Measurements from ENCODE around the gene CCDC102B.
A peak's percentile ranks its signal among the peaks of the same experiment; 100 is the strongest.
"Not testable (repeated sequence)": the region's sequence is repeated elsewhere in the genome, so short reads cannot be mapped to it uniquely, and the experiment has no call there.

The CCDC102B gene

GRCh38 chr18:68841301-68841700 is 43.4 kb downstream of the CCDC102B start:
- peak overlapping the region; percentile 63 for H3K27ac Mint-ChIP-seq
- no peaks in the 10 kb centered on the region for H3K9me3 Mint-ChIP-seq
- H3K4me1 Mint-ChIP-seq (ENCODE audit: low read depth) = peaks cover 42% of the 10 kb centered on the region
- intact Hi-C loops (cut with micrococcal nuclease) = no loop called here
- H3K36me3 Mint-ChIP-seq (ENCODE audit: low read depth) = no peaks in the 10 kb centered on the region
- H3K27me3 Mint-ChIP-seq = no peaks in the 10 kb centered on the region
- no peak overlapping the region for H3K4me3 Mint-ChIP-seq

GRCh38 chr18:68842951-68843350 is 45.1 kb downstream of the CCDC102B start:
- Mint-ChIP-seq H3K27ac (no peak overlapping the region), H3K4me1 (ENCODE audit: low read depth) (peaks cover 30% of the 10 kb centered on the region), H3K27me3 (no peaks in the 10 kb centered on the region), H3K9me3 (no peaks in the 10 kb centered on the region), H3K36me3 (ENCODE audit: low read depth) (no peaks in the 10 kb centered on the region), H3K4me3 (no peak overlapping the region)
- intact Hi-C loops (cut with micrococcal nuclease) = no loop called here

GRCh38 chr18:68843473-68844089 is 45.7 kb downstream of the CCDC102B start:
- no peaks in the 10 kb centered on the region for H3K36me3 Mint-ChIP-seq (ENCODE audit: low read depth)
- no peak overlapping the region for H3K27ac Mint-ChIP-seq
- H3K4me3 Mint-ChIP-seq = no peak overlapping the region
- intact Hi-C loops (cut with micrococcal nuclease) = no loop called here
- H3K9me3 Mint-ChIP-seq = no peaks in the 10 kb centered on the region
- no peaks in the 10 kb centered on the region for H3K27me3 Mint-ChIP-seq
- peaks cover 26% of the 10 kb centered on the region for H3K4me1 Mint-ChIP-seq (ENCODE audit: low read depth)

GRCh38 chr18:68847219-68847837 is 49.4 kb downstream of the CCDC102B start:
- Mint-ChIP-seq H3K27ac (no peak overlapping the region), H3K4me3 (no peak overlapping the region), H3K9me3 (no peaks in the 10 kb centered on the region), H3K36me3 (ENCODE audit: low read depth) (no peaks in the 10 kb centered on the region), H3K4me1 (ENCODE audit: low read depth) (no peaks in the 10 kb centered on the region), H3K27me3 (no peaks in the 10 kb centered on the region)
- intact Hi-C loops (cut with micrococcal nuclease) = loop anchor here (2.0 kb wide), 1 partner anchor 1239 kb away; no protein-coding TSS in a partner anchor

- H3K4me1 Mint-ChIP-seq (ENCODE audit: low read depth) = no peaks in the 10 kb centered on the region
- intact Hi-C loops (cut with micrococcal nuclease) = no loop called here
- no peaks in the 10 kb centered on the region for H3K27me3 Mint-ChIP-seq
- H3K27ac Mint-ChIP-seq = no peak overlapping the region
- H3K36me3 Mint-ChIP-seq (ENCODE audit: low read depth) = no peaks in the 10 kb centered on the region
- H3K4me3 Mint-ChIP-seq = no peak overlapping the region
- no peaks in the 10 kb centered on the region for H3K9me3 Mint-ChIP-seq
Measured at GRCh38 chr18:68848242-68848641, 50.4 kb downstream of the CCDC102B start.

- no peak overlapping the region for H3K4me3 Mint-ChIP-seq
- H3K27me3 Mint-ChIP-seq = no peaks in the 10 kb centered on the region
- intact Hi-C loops (cut with micrococcal nuclease) = no loop called here
- H3K4me1 Mint-ChIP-seq (ENCODE audit: low read depth) = no peaks in the 10 kb centered on the region
- no peak overlapping the region for H3K27ac Mint-ChIP-seq
- no peaks in the 10 kb centered on the region for H3K36me3 Mint-ChIP-seq (ENCODE audit: low read depth)
- H3K9me3 Mint-ChIP-seq = no peaks in the 10 kb centered on the region
Measured at GRCh38 chr18:68854786-68855391, 57.0 kb downstream of the CCDC102B start.

- no peak overlapping the region for H3K27ac Mint-ChIP-seq
- no peak overlapping the region for H3K4me3 Mint-ChIP-seq
- H3K9me3 Mint-ChIP-seq = no peaks in the 10 kb centered on the region
- H3K36me3 Mint-ChIP-seq (ENCODE audit: low read depth) = no peaks in the 10 kb centered on the region
- no peaks in the 10 kb centered on the region for H3K4me1 Mint-ChIP-seq (ENCODE audit: low read depth)
- H3K27me3 Mint-ChIP-seq = no peaks in the 10 kb centered on the region
- intact Hi-C loops (cut with micrococcal nuclease) = no loop called here
Measured at GRCh38 chr18:68855491-68855890, 57.6 kb downstream of the CCDC102B start.

GRCh38 chr18:68861365-68861764 is 63.5 kb downstream of the CCDC102B start:
- H3K27me3 Mint-ChIP-seq = no peaks in the 10 kb centered on the region
- peaks cover 10% of the 10 kb centered on the region for H3K4me1 Mint-ChIP-seq (ENCODE audit: low read depth)
- H3K4me3 Mint-ChIP-seq = no peak overlapping the region
- no peaks in the 10 kb centered on the region for H3K9me3 Mint-ChIP-seq
- H3K27ac Mint-ChIP-seq = no peak overlapping the region
- intact Hi-C loops (cut with micrococcal nuclease) = no loop called here
- H3K36me3 Mint-ChIP-seq (ENCODE audit: low read depth) = no peaks in the 10 kb centered on the region

GRCh38 chr18:68865021-68865420 is 67.1 kb downstream of the CCDC102B start:
- Mint-ChIP-seq H3K9me3 (peaks cover 10% of the 10 kb centered on the region), H3K36me3 (ENCODE audit: low read depth) (no peaks in the 10 kb centered on the region), H3K27ac (peak overlapping the region; percentile 58), H3K4me3 (no peak overlapping the region), H3K4me1 (ENCODE audit: low read depth) (peaks cover 10% of the 10 kb centered on the region), H3K27me3 (no peaks in the 10 kb centered on the region)
- intact Hi-C loops (cut with micrococcal nuclease) = no loop called here

GRCh38 chr18:68865503-68865902 is 67.6 kb downstream of the CCDC102B start:
- H3K9me3 Mint-ChIP-seq = peaks cover 10% of the 10 kb centered on the region
- no peak overlapping the region for H3K4me3 Mint-ChIP-seq
- peaks cover 10% of the 10 kb centered on the region for H3K4me1 Mint-ChIP-seq (ENCODE audit: low read depth)
- H3K27me3 Mint-ChIP-seq = no peaks in the 10 kb centered on the region
- intact Hi-C loops (cut with micrococcal nuclease) = no loop called here
- no peak overlapping the region for H3K27ac Mint-ChIP-seq
- H3K36me3 Mint-ChIP-seq (ENCODE audit: low read depth) = no peaks in the 10 kb centered on the region

GRCh38 chr18:68873003-68873402 is 75.1 kb downstream of the CCDC102B start:
- Mint-ChIP-seq H3K4me1 (ENCODE audit: low read depth) (peaks cover 4% of the 10 kb centered on the region), H3K27me3 (no peaks in the 10 kb centered on the region), H3K9me3 (no peaks in the 10 kb centered on the region), H3K4me3 (no peak overlapping the region), H3K27ac (no peak overlapping the region), H3K36me3 (ENCODE audit: low read depth) (no peaks in the 10 kb centered on the region)
- intact Hi-C loops (cut with micrococcal nuclease) = no loop called here

- Mint-ChIP-seq H3K27me3 (no peaks in the 10 kb centered on the region), H3K27ac (no peak overlapping the region), H3K4me1 (ENCODE audit: low read depth) (peaks cover 4% of the 10 kb centered on the region), H3K36me3 (ENCODE audit: low read depth) (no peaks in the 10 kb centered on the region), H3K4me3 (no peak overlapping the region), H3K9me3 (no peaks in the 10 kb centered on the region)
- intact Hi-C loops (cut with micrococcal nuclease) = no loop called here
Measured at GRCh38 chr18:68874361-68874760, 76.5 kb downstream of the CCDC102B start.

GRCh38 chr18:68879947-68880346 is 82.1 kb downstream of the CCDC102B start:
- H3K4me3 Mint-ChIP-seq; H3K27me3 Mint-ChIP-seq; H3K4me1 Mint-ChIP-seq (ENCODE audit: low read depth); H3K27ac Mint-ChIP-seq; H3K36me3 Mint-ChIP-seq (ENCODE audit: low read depth); intact Hi-C loops (cut with micrococcal nuclease); H3K9me3 Mint-ChIP-seq: not testable (repeated sequence)

GRCh38 chr18:68887410-68887809 is 89.5 kb downstream of the CCDC102B start:
- Mint-ChIP-seq H3K9me3 (no peaks in the 10 kb centered on the region), H3K27me3 (no peaks in the 10 kb centered on the region), H3K36me3 (ENCODE audit: low read depth) (no peaks in the 10 kb centered on the region), H3K27ac (no peak overlapping the region), H3K4me3 (no peak overlapping the region), H3K4me1 (ENCODE audit: low read depth) (no peaks in the 10 kb centered on the region)
- intact Hi-C loops (cut with micrococcal nuclease) = no loop called here
